ENCODE measurements around the gene GKN2.

DNA sequence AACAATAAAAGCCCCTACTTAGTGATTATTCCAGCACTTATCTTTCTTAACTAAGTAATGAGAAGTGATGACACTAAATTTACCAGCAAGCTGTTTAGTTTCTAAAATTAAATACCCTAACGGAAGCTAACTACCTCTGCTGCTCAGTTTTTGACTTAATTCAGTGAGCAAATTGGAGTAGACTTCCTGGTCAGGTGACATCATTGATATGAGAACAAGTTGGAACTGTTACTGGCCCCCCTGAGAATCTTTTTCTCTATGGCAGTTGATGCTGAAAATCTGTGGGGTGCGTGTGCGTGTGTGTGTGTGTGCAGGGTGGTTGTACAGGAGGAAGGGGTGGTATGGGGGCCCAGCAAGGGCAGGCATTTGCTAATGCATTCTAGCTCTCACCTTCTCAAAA, 46.0 kb downstream of the GKN2 start:
- TF ChIP-seq POLR2A (IDR thresholded peaks at IDR 0.05) (no peak), EP300 (IDR thresholded peaks at IDR 0.05) (no peak), POLR2AphosphoS5 (IDR thresholded peaks at IDR 0.05) (no peak)
- TF ChIP-seq, protein P1, sequence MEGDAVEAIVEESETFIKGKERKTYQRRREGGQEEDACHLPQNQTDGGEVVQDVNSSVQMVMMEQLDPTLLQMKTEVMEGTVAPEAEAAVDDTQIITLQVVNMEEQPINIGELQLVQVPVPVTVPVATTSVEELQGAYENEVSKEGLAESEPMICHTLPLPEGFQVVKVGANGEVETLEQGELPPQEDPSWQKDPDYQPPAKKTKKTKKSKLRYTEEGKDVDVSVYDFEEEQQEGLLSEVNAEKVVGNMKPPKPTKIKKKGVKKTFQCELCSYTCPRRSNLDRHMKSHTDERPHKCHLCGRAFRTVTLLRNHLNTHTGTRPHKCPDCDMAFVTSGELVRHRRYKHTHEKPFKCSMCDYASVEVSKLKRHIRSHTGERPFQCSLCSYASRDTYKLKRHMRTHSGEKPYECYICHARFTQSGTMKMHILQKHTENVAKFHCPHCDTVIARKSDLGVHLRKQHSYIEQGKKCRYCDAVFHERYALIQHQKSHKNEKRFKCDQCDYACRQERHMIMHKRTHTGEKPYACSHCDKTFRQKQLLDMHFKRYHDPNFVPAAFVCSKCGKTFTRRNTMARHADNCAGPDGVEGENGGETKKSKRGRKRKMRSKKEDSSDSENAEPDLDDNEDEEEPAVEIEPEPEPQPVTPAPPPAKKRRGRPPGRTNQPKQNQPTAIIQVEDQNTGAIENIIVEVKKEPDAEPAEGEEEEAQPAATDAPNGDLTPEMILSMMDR (IDR thresholded peaks at IDR 0.05) = no peak

Data from stomach (tissue), 4 donors.